Astrocyte (in vitro differentiated cells and primary cell): ENCODE results near the gene HMCN2. TPM values are rescaled to one million over a fixed set of nuclear protein-coding genes. Genes with fewer than 3 reads are reported as not detected.

Experiments used
- DNase-seq: peaks from one replicate; pipeline ENCODE4 v3.0.0-alpha.2; 2010; ENCODE audit warnings: low read depth
- FAIRE-seq: peaks from 2 replicates; lab custom pipeline; 2011; peaks lifted over from hg19 to GRCh38; lab: Jason Lieb, UNC
- H2AFZ ChIP-seq: 2 replicates; pipeline ENCODE4 v1.6.0; 2012; ENCODE audit warnings: low read depth, low read length, inconsistent platforms
- H3K27ac ChIP-seq: 2 replicates; pipeline ENCODE4 v1.5.1; 2011; ENCODE audit warnings: low read depth, low read length, inconsistent platforms
- H3K27me3 ChIP-seq: 2 replicates; pipeline ENCODE4 v1.6.0; 2011; ENCODE audit warnings: low read length, inconsistent platforms; ENCODE audit not compliant: insufficient read depth
- H3K36me3 ChIP-seq: 2 replicates; pipeline ENCODE4 v1.5.1; 2011; ENCODE audit warnings: low read length, inconsistent platforms; ENCODE audit not compliant: insufficient read depth
- H3K4me1 ChIP-seq: 2 replicates; pipeline ENCODE4 v1.5.1; 2011; ENCODE audit warnings: low read length, inconsistent platforms; ENCODE audit not compliant: insufficient read depth
- H3K4me2 ChIP-seq: 2 replicates; pipeline ENCODE4 v1.6.0; 2012; ENCODE audit warnings: low read length, inconsistent platforms
- H3K4me3 ChIP-seq: 2 replicates; pipeline ENCODE4 v1.5.1; 2011; ENCODE audit warnings: low read depth, mild to moderate bottlenecking, low read length, inconsistent platforms; ENCODE audit not compliant: insufficient read depth
- H3K79me2 ChIP-seq: 2 replicates; pipeline ENCODE4 v1.6.0; 2012; ENCODE audit warnings: mild to moderate bottlenecking, low read length, inconsistent platforms; ENCODE audit not compliant: insufficient read depth
- H3K9ac ChIP-seq: 2 replicates; pipeline ENCODE4 v1.6.0; 2012; ENCODE audit warnings: mild to moderate bottlenecking, low read length, inconsistent platforms
- H3K9me3 ChIP-seq: 2 replicates; pipeline ENCODE4 v1.5.1; 2012; ENCODE audit warnings: low read depth, mild to moderate bottlenecking, low read length, inconsistent platforms; ENCODE audit not compliant: insufficient read depth
- H4K20me1 ChIP-seq: 2 replicates; pipeline ENCODE4 v1.6.0; 2012; ENCODE audit warnings: low read length, inconsistent platforms; ENCODE audit not compliant: insufficient read depth
- H3K27ac Mint-ChIP-seq: one replicate; pipeline ENCODE4 v1.8.0; 2021; ENCODE audit warnings: mild to moderate bottlenecking, mixed read lengths; ENCODE audit not compliant: unreplicated experiment
- H3K27me3 Mint-ChIP-seq: one replicate; pipeline ENCODE4 v1.8.0; 2021; ENCODE audit warnings: low read depth, mixed read lengths; ENCODE audit not compliant: unreplicated experiment
- H3K36me3 Mint-ChIP-seq: one replicate; pipeline ENCODE4 v1.8.0; 2021; ENCODE audit warnings: low read depth, mixed read lengths; ENCODE audit not compliant: unreplicated experiment
- H3K4me1 Mint-ChIP-seq: one replicate; pipeline ENCODE4 v1.8.0; 2021; ENCODE audit warnings: low read depth, mixed read lengths; ENCODE audit not compliant: unreplicated experiment
- H3K4me3 Mint-ChIP-seq: one replicate; pipeline ENCODE4 v1.8.0; 2021; ENCODE audit warnings: mild to moderate bottlenecking, moderate library complexity, mixed read lengths; ENCODE audit not compliant: unreplicated experiment
- H3K9me3 Mint-ChIP-seq: one replicate; pipeline ENCODE4 v1.8.0; 2021; ENCODE audit warnings: mild to moderate bottlenecking, mixed read lengths; ENCODE audit not compliant: unreplicated experiment
- CTCF ChIP-seq: IDR thresholded peaks from 2 replicates; pipeline ENCODE4 v1.5.1; 2011; ENCODE audit warnings: low read depth, mild to moderate bottlenecking, inconsistent platforms, low read length, moderate library complexity; ENCODE audit not compliant: insufficient read depth
- EZH2 ChIP-seq: IDR thresholded peaks from 2 replicates; pipeline ENCODE4 v1.6.1; 2012; ENCODE audit warnings: mild to moderate bottlenecking, low read length, inconsistent platforms; ENCODE audit not compliant: insufficient read depth
- total RNA-seq: library from RNA; stranded (reverse); gene quantifications from 2 replicates; pipeline ENCODE4 v1.2.1, GENCODE V29; 2021

The HMCN2 gene
- total RNA-seq, 1 donor from 2014 or later: 1.6 TPM

- peaks cover 38% of the 10 kb centered on the region for H3K27me3 Mint-ChIP-seq
- H3K36me3 ChIP-seq: no peaks in the 10 kb centered on the region
- H3K9me3 Mint-ChIP-seq: peaks cover 16% of the 10 kb centered on the region
- no peak overlapping the region for H3K9ac ChIP-seq
- H3K79me2 ChIP-seq: no peaks in the 10 kb centered on the region
- no peaks in the 10 kb centered on the region for H4K20me1 ChIP-seq
- H3K4me1 ChIP-seq: peaks cover 8% of the 10 kb centered on the region
- no peak overlapping the region for H3K27ac ChIP-seq
- H3K9me3 ChIP-seq: peaks cover 4% of the 10 kb centered on the region
- FAIRE-seq (no peak), DNase-seq (no peak)
- no peak overlapping the region for H3K4me2 ChIP-seq
- no peaks in the 10 kb centered on the region for H3K4me1 Mint-ChIP-seq
- H3K27me3 ChIP-seq: no peaks in the 10 kb centered on the region
- TF ChIP-seq EZH2 (no peak), CTCF (no peak)
- H2AFZ ChIP-seq: no peak overlapping the region
- H3K4me3 ChIP-seq: no peak overlapping the region
- H3K27ac Mint-ChIP-seq: no peak overlapping the region
- H3K36me3 Mint-ChIP-seq: peaks cover under 1% of the 10 kb centered on the region
- H3K4me3 Mint-ChIP-seq: no peak overlapping the region
Measured at GRCh38 chr9:130437011-130437789, 171.6 kb downstream of the HMCN2 start.

- Mint-ChIP-seq H3K27ac (no peak overlapping the region), H3K27me3 (peaks cover 30% of the 10 kb centered on the region), H3K4me1 (no peaks in the 10 kb centered on the region), H3K4me3 (no peak overlapping the region), H3K9me3 (peaks cover 14% of the 10 kb centered on the region), H3K36me3 (no peaks in the 10 kb centered on the region)
- H3K36me3 ChIP-seq: no peaks in the 10 kb centered on the region
- peaks cover 3% of the 10 kb centered on the region for H3K27me3 ChIP-seq
- H2AFZ ChIP-seq: no peak overlapping the region
- H3K79me2 ChIP-seq: no peaks in the 10 kb centered on the region
- no peak for TF ChIP-seq EZH2
- no peak for TF ChIP-seq CTCF
- no peak overlapping the region for H3K4me3 ChIP-seq
- H3K9me3 ChIP-seq: peaks cover 4% of the 10 kb centered on the region
- no peaks in the 10 kb centered on the region for H4K20me1 ChIP-seq
- DNase-seq (no peak), FAIRE-seq (no peak)
- peaks cover 1% of the 10 kb centered on the region for H3K4me1 ChIP-seq
- no peak overlapping the region for H3K27ac ChIP-seq
- H3K9ac ChIP-seq: no peak overlapping the region
- no peak overlapping the region for H3K4me2 ChIP-seq
Measured at GRCh38 chr9:130438382-130438981, 172.9 kb downstream of the HMCN2 start.

- H3K4me1 ChIP-seq: peaks cover 11% of the 10 kb centered on the region
- peaks cover 19% of the 10 kb centered on the region for H3K27me3 Mint-ChIP-seq
- H3K27ac Mint-ChIP-seq: no peak overlapping the region
- no peaks in the 10 kb centered on the region for H3K36me3 Mint-ChIP-seq
- H3K79me2 ChIP-seq: no peaks in the 10 kb centered on the region
- no peak for TF ChIP-seq EZH2
- no peak for TF ChIP-seq CTCF
- no peak overlapping the region for H3K4me3 Mint-ChIP-seq
- H3K9me3 ChIP-seq: peaks cover 4% of the 10 kb centered on the region
- H4K20me1 ChIP-seq: no peaks in the 10 kb centered on the region
- H3K9ac ChIP-seq: no peak overlapping the region
- H3K36me3 ChIP-seq: no peaks in the 10 kb centered on the region
- peaks cover 12% of the 10 kb centered on the region for H3K9me3 Mint-ChIP-seq
- no peak overlapping the region for H3K4me3 ChIP-seq
- no peak overlapping the region for H3K4me2 ChIP-seq
- no peak overlapping the region for H3K27ac ChIP-seq
- peaks cover 8% of the 10 kb centered on the region for H3K27me3 ChIP-seq
- peaks cover 5% of the 10 kb centered on the region for H3K4me1 Mint-ChIP-seq
- no peak for DNase-seq
- H2AFZ ChIP-seq: no peak overlapping the region
- no peak for FAIRE-seq
Measured at GRCh38 chr9:130441031-130441430, 175.5 kb downstream of the HMCN2 start.
